ENCODE data around the gene RARRES2.

RARRES2 gene

DNA sequence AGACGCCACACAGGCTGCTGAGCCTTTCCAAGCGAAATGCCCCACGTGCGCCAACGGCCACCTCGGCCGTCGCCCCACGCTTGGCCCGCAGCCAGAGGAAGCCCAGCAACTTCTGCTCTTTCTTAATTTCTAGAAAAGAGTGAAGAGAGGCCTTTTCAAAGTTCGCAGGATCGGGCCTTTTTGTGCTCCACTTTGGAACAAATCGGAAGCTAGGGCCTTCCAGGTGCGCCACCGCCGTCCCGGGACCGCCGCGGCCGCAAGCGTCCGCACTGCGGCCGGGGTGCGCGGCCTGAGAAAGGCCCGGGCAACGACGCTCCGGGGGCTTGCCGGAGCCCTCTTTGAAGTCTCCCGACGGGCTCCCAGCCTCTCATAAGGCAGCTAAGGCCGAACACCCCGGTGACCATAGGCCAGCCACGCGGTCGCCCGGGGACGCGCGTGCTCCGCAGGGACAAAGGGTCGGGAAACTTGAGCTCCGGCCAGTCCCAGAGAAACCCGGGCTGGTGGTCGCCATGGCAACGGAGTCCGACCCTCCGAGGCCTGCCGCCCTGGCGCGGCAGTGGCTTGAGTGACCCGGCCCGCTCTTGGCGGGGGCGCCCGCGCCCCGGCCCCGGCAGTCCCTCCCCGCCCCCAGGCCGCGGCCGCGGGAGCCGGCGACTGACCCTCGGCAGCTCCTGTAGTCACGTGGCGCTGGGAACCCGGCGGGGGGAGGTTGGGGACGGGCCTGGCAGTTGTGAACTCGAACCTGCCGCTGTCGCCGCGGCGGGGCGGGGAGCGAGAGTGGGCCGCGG is 26.9 kb upstream of the RARRES2 start, which contains the start of gene REPIN1:
REPIN1 (plus strand) TSS at position 727 of the 788 bp plus-strand sequence. CDS start 890 bp downstream, outside the sequence.
- peak; percentile 57 for DNase-seq (ENCODE audit: low spot score)
- POLR2A ChIA-PET (ENCODE audit: low non-redundant PET), result no interaction called here
- CTCF ChIA-PET, result interaction anchor here (0.7 kb wide), 2 partner anchors 31 to 53 kb away, joined by 3 read pairs; no protein-coding TSS in a partner anchor
- H3K27ac ChIP-seq, result peak within 1 kb of the TSS; percentile 87
- TF ChIP-seq, protein P1, sequence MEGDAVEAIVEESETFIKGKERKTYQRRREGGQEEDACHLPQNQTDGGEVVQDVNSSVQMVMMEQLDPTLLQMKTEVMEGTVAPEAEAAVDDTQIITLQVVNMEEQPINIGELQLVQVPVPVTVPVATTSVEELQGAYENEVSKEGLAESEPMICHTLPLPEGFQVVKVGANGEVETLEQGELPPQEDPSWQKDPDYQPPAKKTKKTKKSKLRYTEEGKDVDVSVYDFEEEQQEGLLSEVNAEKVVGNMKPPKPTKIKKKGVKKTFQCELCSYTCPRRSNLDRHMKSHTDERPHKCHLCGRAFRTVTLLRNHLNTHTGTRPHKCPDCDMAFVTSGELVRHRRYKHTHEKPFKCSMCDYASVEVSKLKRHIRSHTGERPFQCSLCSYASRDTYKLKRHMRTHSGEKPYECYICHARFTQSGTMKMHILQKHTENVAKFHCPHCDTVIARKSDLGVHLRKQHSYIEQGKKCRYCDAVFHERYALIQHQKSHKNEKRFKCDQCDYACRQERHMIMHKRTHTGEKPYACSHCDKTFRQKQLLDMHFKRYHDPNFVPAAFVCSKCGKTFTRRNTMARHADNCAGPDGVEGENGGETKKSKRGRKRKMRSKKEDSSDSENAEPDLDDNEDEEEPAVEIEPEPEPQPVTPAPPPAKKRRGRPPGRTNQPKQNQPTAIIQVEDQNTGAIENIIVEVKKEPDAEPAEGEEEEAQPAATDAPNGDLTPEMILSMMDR (conservative IDR thresholded peaks at IDR 0.05; ENCODE audit: low read depth), result no peak

DNA sequence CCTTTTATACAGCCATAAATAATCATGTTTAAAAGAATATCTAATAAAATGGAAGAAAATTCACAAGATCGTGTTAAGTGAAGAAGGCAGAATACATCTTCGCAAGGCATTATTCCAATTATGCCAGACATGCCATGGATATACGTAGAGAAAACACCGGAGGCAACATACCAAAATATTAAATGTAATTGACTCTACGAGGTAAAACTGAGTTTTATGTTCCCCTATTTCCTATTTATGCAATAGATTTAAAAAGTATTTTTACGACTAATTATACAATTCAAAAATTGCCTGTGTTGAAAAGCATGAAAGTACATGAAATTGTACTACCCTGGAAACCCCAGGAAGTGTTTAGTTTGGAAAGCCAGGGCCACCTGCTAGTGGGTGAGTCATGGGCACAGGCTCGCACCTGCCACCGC is 26.3 kb upstream of the RARRES2 start:
- ChIA-PET POLR2A (ENCODE audit: low non-redundant PET) (no interaction called here), CTCF (no interaction called here)
- TF ChIP-seq, protein P1 (conservative IDR thresholded peaks at IDR 0.05; ENCODE audit: low read depth), result no peak
- H3K27ac ChIP-seq, result peak overlapping the region; percentile 87
- DNase-seq (ENCODE audit: low spot score), result peak; percentile 60

DNA sequence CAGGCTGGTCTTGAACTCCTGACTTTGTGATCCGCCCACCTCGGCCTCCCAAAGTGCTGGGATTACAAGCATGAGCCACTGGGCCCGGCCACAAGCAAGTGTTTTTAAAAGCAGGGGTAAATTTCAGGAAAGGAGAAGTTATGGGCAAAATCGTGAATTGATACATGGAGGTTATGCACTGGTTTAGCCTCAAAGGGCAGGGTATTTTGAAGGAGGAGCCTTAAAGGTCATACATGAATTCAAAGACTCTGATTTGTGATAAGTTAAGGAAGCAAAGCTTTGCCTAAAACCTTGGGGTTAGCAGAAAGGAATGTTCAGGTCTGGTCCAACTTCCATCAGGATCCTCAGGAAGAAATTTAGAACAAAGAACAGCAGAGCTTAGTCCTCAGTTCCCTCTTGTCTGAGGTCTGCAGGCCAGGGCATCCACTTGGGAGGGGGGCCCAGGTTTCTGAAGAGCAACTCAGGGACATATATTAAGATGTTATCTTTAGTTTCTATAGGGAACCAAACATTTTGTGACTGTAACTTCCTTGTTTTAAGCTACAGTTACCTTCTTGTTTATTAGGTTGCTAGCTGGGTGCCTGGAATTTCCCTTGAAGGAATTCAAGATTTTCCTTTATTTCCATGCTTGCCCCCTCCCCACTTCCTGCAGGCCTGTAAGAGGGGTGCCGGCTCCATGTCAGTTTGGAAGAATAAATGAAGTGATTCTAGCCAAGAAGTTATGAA is 24.4 kb upstream of the RARRES2 start:
- DNase-seq (ENCODE audit: low spot score), result no peak
- ChIA-PET POLR2A (ENCODE audit: low non-redundant PET) (interaction anchor here (0.7 kb wide), 1 partner anchor 513 kb away, joined by 3 read pairs; no protein-coding TSS in a partner anchor), CTCF (interaction anchor here (0.7 kb wide), 1 partner anchor 58 kb away, joined by 4 read pairs; no protein-coding TSS in a partner anchor)
- H3K27ac ChIP-seq, result no peak overlapping the region
- TF ChIP-seq, protein P1 (conservative IDR thresholded peaks at IDR 0.05; ENCODE audit: low read depth), result no peak

DNA sequence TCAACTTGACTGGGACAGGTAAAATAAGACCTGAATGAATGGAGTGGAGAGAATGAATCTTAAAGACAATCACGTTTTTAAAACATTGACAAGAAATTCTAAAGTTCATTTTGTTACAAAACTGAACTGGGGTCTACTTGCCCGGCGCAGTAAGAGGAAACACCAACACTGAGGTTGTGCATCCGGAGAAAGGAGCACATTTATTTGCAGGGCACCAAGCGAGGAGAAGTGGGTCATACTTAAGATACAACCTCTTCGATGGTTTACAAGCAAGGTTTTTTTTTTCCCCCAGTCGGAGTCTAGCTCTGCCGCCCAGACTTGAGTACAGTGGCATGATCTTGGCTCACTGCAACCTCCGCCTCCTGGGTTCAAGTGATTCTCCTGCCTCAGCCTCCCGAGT is 23.8 kb upstream of the RARRES2 start:
- DNase-seq (ENCODE audit: low spot score), result no peak
- H3K27ac ChIP-seq, result no peak overlapping the region
- TF ChIP-seq, protein P1 (conservative IDR thresholded peaks at IDR 0.05; ENCODE audit: low read depth), result no peak
- ChIA-PET POLR2A (ENCODE audit: low non-redundant PET) (interaction anchor here (0.7 kb wide), 1 partner anchor 512 kb away, joined by 3 read pairs; no protein-coding TSS in a partner anchor), CTCF (no interaction called here)

DNA sequence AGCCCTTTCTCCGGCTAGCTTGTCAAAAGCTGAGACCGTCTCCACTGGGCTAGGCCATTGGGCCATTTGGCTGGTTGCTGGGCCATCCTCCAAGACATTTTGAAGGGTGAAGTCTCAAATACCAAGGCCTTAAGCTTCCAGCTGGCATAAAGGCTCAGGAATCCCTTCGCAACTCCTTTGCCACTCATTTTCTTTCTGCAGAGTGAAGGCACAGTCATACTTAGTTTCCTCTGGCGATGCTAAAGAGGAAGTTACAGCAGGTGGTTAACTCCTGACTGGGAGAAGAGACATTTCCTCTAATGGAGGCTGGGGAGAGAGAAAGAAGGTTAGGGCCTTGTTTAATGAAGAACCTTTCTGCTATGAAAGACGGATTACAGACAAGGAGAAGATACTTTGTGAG is 22.4 kb upstream of the RARRES2 start:
- ChIA-PET POLR2A (ENCODE audit: low non-redundant PET) (no interaction called here), CTCF (no interaction called here)
- TF ChIP-seq, protein P1 (conservative IDR thresholded peaks at IDR 0.05; ENCODE audit: low read depth), result no peak
- H3K27ac ChIP-seq, result no peak overlapping the region
- DNase-seq (ENCODE audit: low spot score), result no peak

- CTCF ChIA-PET, result no interaction called here
- no peak overlapping the region for H3K27ac ChIP-seq
Measured at GRCh38 chr7:150363370-150363769, 21.9 kb upstream of the RARRES2 start.

More at GRCh38 chr7:150363370-150363769, 21.9 kb upstream of the RARRES2 start:
- POLR2A ChIA-PET (ENCODE audit: low non-redundant PET), result no interaction called here
- TF ChIP-seq, protein P1 (conservative IDR thresholded peaks at IDR 0.05; ENCODE audit: low read depth), result no peak
- no peak for DNase-seq (ENCODE audit: low spot score)

Measured in RWPE1 (cell line).